Smooth muscle cell of the brain vasculature (primary cell): ENCODE measurements around the gene SDR39U1.
"Not testable (repeated sequence)": the region's sequence is repeated elsewhere in the genome, so short reads cannot be mapped to it uniquely, and the experiment has no call there.

ENCODE experiments used
- DNase-seq: peaks from one replicate; pipeline ENCODE4 v3.0.0-alpha.2; 2012; ENCODE audit warnings: low read depth, low spot score

SDR39U1 gene

DNA sequence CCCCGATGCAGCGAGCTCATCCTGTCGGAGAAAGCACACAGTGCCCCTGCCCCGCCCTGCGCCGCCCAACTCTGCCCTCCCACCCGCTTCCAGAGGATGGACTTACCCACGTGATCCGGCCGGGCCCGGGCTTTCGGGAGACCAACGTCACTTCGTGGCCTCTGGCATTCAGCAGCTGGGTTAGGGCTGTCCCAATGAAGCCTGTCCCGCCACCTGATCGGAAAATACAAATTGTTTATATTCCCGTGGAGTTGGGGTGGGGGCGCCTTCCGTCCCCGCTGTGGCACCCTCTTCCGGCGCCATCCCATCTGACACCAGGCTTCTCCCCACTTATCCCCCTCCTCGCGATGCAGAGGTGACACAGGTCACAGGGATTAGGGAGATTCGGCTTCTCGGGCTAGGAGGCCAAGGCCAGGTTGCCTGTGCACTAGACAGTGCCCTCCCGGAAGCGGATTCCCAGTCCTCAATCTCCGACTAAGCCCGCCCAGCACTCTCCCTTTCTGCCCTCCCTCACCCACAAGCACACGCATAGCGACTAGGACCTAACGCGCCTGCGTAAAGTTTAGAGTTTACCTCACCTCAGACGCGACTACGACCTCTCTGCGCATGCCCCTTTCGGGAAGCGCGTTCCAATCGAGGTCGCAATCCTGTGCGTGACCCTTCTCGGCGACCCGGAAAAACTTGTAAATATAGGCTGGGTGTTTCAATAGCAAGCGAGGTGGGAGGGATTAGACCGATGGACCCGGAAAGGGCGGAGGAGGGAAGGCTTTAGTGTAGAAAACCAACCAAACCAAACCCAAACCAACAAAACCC is at the start of gene SDR39U1:
Gene SDR39U1, minus strand, starts transcription at position 537 of the 813 bp plus-strand sequence. Its CDS starts 7 bp downstream, at position 530.
- peak; percentile 97 for DNase-seq

DNA sequence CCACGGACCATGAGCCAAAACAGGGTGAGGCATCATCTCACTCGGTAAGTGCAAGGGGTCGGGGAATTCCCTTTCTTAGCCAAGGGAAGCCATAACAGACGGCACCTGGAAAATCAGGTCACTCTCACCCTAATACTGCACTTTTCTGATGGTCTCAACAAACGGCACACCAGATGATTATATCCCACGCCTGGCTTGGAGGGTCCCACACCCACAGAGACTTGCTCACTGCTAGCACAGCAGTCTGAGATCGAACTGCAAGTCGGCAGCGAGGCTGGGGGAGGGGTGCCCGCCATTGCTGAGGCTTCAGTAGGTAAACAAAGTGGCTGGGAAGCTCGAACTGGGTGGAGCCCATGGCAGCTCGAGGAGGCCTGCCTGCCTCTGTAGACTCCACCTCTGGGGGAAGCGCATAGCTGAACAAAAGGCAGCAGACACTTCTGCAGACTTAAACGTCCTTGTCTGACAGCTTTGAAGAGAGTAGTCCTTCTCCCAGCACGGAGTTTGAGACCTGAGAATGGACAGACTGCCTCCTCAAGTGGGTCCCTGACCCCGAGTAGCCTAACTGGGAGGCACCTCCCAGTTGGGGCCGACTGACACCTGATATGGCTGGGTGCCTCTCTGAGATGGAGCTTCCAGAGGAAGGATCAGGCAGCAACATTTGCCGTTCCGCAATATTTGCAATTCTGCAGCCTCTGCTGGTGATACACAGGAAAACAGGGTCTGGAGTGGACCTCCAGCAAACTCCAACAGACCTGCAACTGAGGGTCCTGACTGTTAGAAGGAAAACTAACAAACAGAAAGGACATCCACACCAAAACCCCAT is 49.2 kb upstream of the SDR39U1 start:
- DNase-seq, result not testable (repeated sequence)

- DNase-seq, result no peak
Observed at GRCh38 chr14:24483604-24484252, 41.2 kb upstream of the SDR39U1 start.

DNA sequence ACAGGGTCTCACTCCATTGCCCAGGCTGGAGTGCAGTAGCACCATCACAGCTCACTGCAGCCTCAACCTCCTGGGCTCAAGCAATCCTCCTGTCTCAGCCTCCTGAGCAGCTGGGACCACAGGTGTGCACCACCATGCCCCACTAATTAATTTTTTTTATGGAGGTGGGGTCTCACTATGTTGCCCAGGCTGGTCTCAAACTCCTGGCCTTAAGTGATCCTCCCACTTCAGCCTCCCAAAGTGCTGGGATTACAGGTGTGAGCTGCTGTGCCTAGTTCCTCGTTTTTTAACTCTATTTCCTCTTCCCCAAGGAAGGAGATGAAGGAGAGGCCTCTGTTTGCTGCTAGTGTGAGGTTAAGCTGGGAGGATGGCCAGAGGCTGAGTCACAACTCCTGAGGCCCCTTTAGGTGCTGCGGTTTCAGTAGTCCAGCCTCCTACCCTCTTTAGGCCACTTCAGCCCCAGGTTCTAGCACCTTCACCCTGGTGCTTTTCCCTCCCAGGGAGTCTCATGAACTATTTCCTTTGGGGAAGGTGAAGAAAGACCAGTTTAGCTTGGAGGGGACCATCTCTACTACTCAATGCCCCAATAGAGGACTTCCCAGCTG is 40.2 kb upstream of the SDR39U1 start:
- not testable (repeated sequence) for DNase-seq

GRCh38 chr14:24481622-24482324 is 39.2 kb upstream of the SDR39U1 start:
- no peak for DNase-seq

DNA sequence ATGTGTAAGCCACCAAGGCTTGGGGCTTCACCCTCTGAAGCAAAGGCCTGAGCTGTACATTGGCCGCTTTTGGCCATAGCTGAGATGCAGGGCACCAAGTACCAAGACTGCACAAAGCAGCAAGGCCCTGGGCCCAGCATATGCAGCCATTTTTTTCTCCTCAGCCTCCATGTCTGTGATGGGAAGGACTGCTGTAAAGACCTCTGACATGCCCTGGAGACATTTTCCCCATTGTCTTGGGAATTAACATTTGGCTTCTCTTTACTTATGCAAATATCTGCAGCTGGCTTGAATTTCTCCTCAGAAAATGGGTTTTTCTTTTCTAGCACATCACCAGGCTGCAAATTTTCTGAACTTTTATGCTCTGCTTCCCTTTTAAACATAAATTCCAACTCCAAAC is 37.4 kb upstream of the SDR39U1 start:
- DNase-seq, result not testable (repeated sequence)

GRCh38 chr14:24475261-24475660 is 32.7 kb upstream of the SDR39U1 start:
- DNase-seq, result no peak

DNA sequence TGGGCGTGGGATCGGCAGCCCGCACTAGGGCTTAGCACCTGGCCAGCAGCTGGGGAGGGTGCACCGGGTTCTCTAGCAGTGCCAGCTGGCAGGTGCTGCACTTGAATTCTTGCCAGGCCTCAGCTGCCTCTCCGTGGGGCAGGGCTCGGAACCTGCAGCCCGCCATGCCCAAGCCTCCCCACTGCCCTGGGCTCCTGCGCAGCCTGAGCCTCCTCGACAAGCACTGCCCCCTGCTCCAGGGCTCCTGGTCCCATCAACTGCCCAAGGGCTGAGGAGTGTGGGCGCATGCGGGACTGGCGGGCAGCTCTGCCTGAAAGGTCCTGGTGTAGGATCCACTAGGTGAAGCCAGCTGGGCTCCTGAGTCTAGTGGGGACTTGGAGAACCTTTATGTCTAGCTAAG is 30.6 kb upstream of the SDR39U1 start:
- no peak for DNase-seq

DNA sequence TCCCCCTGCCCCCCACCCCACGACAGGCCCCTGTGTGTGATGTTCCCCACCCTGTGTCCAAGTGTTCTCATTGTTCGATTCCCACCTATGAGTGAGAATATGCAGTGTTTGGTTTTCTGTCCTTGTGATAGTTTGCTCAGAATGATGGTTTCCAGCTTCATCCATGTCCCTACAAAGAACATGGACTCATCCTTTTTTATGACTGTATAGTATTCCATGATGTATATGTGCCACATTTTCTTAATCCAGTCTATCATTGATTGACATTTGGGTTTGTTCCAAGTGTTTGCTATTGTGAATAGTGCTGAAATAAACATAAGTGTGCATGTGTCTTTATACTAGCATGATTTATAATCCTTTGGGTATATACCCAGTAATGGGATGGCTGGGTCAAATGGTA is 27.9 kb upstream of the SDR39U1 start:
- not testable (repeated sequence) for DNase-seq

GRCh38 chr14:24465805-24466204 is 23.2 kb upstream of the SDR39U1 start:
- no peak for DNase-seq

DNA sequence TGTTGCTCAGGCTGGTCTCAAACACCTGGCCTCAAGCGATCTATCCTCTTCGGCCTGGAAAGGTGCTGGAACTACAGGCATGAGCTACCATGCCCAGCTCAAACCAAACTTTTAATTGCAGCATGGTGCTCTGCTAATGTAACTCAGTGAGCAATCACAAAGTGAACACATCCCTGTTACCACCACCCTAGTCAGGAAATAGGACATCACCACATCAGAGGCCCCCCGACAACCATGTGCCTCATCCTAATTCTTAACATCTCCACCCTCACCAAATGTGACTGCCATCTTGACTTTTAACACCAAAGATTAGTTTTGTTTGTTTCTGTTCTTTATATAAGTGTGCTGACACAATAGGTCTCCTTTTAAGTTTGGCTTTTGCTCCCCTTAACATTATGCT is 22.8 kb upstream of the SDR39U1 start:
- no peak for DNase-seq

DNA sequence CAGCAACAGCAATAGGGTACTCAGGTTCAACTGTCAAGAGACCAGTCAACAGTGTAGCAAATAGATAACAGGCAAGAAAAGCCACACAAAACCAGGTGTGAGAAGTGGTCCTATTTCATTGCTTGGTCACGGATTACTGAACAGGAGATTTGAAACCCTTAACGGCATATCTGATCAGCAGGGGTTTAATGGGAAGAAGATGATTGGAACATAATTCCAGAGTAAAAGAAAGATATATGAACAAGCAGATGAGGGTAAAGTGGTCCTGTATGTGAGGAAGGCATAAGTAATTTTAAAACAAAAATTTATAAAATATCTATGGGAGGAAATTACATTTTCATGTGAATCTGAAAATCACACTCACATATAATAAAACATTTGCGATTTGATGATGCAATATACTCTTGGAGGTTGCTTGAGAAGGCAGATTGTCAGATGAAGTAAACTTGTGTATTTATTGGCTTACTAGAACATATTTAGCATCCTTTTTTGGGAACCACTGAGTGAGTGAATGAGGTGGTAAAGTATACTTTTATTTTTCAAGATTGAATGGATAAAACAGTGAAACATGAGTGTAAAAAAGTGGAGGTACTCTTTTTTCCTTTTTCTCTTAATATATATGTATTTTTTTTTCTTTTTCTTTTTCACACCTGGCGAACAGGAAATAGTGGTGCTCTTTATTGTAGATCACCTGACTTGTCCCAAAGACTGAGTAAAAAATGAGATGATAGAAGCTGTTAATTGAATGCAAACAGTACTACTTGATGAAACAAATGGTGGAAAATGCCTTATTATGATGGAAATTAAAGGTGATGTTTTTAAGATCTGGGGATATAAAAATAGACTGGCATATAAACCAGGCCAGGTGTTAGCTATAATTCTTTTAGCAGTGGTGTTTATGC is 21.6 kb upstream of the SDR39U1 start:
- DNase-seq, result no peak

DNA sequence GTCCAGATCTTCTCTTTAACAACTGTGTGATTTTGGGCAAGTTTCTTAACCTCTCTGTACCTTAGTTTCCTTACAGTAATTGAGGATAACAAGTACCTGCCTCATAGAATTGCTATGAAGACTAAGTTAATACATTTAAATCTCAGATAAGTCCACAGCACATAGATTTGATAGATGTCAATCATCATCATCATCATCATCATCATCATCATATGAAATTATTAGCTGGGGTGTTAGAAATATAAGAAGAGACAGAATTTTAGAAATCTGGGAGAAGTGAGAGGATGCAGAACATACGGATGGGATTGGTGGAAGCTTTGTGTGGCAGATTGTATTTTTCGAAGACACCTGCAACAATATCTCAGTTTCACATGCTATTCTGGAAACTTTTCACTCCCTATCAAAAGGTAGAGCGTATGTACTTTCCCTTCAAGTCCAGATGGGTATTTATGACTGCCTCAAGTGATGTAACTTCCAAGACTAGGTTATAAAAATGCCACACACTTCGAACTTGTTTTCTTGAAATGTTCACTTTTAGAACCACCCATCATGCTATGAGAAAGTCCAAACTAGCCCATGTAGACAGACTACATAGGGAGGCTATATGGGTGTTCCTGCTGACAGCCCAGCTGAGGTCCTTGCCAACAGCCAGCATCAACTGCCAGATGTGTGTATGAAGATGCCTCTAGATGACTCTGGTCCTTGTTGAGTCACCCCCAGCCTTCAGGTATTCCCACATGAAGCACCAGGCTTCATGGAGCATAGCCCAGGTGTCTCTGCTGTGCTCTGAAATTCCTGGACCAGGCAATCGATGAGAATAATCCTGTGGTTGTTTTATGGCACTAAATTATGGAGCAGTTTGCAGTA is 20.7 kb upstream of the SDR39U1 start:
- DNase-seq, result no peak

GRCh38 chr14:24461336-24461735 is 18.8 kb upstream of the SDR39U1 start:
- DNase-seq, result no peak

DNA sequence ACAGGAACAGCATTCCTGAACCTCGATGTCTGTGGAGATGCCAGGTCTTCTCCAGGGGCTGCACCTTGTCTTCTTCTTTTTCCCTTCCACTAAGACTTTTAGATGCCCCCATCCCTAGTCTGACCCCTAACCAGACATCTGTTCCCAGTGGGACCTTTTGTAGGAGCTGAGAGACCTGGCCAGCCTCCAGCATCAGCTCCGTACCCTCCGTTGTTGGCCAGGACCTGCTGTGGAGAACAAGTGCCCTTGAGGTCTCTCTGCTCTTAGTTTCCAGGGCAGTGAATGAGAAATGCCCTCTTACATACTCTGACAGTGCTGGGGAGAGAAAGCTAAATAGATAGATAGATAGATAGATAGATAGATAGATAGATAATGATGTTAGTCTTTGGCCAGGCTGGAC is 16.8 kb upstream of the SDR39U1 start:
- no peak for DNase-seq

- no peak for DNase-seq
Observed at GRCh38 chr14:24458736-24459135, 16.2 kb upstream of the SDR39U1 start.

GRCh38 chr14:24456980-24457379 is 14.4 kb upstream of the SDR39U1 start:
- DNase-seq, result no peak

DNA sequence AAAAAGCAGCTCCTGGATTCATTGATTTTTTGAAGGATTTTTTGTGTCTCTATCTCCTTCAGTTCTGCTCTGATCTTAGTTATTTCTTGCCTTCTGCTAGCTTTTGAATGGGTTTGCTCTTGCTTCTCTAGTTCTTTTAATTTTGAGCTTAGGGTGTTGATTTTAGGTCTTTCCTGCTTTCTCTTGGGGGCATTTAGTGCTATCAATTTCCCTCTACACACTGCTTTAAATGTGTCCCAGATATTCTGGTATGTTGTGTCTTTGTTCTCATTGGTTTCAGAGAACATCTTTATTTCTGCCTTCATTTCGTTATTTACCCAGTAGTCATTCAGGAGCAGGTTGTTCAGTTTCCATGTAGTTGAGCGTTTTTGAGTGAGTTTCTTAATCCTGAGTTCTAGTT is 8.3 kb upstream of the SDR39U1 start:
- not testable (repeated sequence) for DNase-seq

DNA sequence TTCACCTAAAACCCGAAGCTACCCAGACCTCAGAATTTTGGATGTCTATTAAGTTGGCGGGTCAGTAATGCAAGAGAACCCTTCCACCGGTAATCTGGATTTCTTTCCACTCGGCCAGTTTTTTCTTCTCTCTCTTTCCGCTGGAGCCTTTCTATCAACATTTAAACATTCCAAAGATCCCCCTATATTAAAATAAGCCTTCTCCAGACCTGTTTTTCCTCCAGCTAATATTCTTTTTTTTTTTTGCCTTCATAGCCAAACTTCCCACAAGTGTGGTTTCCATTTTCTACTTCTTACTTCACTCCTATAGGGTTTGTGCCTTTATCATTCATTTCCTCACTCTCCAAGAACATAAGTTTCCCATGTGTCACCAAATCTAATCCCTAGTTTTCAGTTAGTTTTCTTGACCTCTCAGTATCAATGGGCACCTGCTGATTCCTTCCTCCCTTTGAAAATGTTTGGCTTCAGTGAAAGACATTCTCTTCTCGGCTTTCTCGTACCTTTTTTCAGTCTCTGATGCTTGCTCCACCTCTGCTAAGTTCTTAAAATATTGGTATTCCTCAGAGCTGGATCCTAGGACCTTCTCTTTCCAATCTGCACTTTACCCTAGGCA is 583 bp upstream of the SDR39U1 start:
- DNase-seq, result no peak
